Suprapubic skin (tissue), 4 donors: ENCODE data around the gene LRRFIP1. TPM values are rescaled to one million over a fixed set of nuclear protein-coding genes. Genes with fewer than 3 reads are reported as not detected.

ENCODE experiments used
- DNase-seq, 2 donors: peaks; one replicate each; pipeline ENCODE4 v3.0.0-alpha.2; 2019; ENCODE audit warnings: low spot score in 2 of 2
- H3K27ac ChIP-seq: fragments of 200-600 bp; sonication (generic); one replicate; pipeline ENCODE4 v1.5.1; 2019
- H3K27me3 ChIP-seq: fragments of 200-600 bp; sonication (generic); one replicate; pipeline ENCODE4 v1.5.1; 2019
- H3K36me3 ChIP-seq: fragments of 200-600 bp; sonication (generic); one replicate; pipeline ENCODE4 v1.5.1; 2019
- H3K4me1 ChIP-seq: fragments of 200-600 bp; sonication (generic); one replicate; pipeline ENCODE4 v1.5.1; 2019
- H3K4me3 ChIP-seq: fragments of 200-600 bp; sonication (generic); one replicate; pipeline ENCODE4 v1.5.1; 2019; ENCODE audit warnings: mild to moderate bottlenecking
- H3K9me3 ChIP-seq: fragments of 200-600 bp; sonication (generic); one replicate; pipeline ENCODE4 v1.5.1; 2019
- CTCF ChIP-seq, 2 donors: fragments of 200-600 bp in 1 of 2; fragments of 450-650 bp in 1 of 2; sonication (generic) in 1 of 2; IDR thresholded peaks; one replicate each; pipeline ENCODE4 v1.5.1; 2016 to 2019; ENCODE audit warnings: antibody characterized with exemption in 2 of 2, mild to moderate bottlenecking in 1 of 2, moderate library complexity in 1 of 2
- EP300 ChIP-seq: sonication (generic); formaldehyde crosslinking; IDR thresholded peaks from one replicate; pipeline ENCODE4 v1.6.1; 2017; ENCODE audit warnings: antibody characterized with exemption
- POLR2A ChIP-seq, 2 donors: fragments of 450-650 bp; IDR thresholded peaks; one replicate each; pipeline ENCODE4 v1.6.1; 2017; ENCODE audit warnings: antibody characterized with exemption in 2 of 2, mild to moderate bottlenecking in 2 of 2, moderate library complexity in 2 of 2
- POLR2AphosphoS5 ChIP-seq, 3 donors: sonication (generic); formaldehyde crosslinking; IDR thresholded peaks; one replicate each; pipeline ENCODE4 v1.6.1; 2017; ENCODE audit warnings: antibody characterized with exemption in 3 of 3
- WGBS: methylation state at CpG from one replicate; pipeline ENCODE4 v1.1.5; 2018; 5-methylcytosine and 5-hydroxymethylcytosine counted together
- total RNA-seq, 4 donors: library from RNA; depleted of rRNA; stranded (reverse); fragments of >200 nt; gene quantifications; one replicate each; pipeline ENCODE4 v1.1.0, GENCODE V29; 2016

Gene LRRFIP1
- total RNA-seq, 4 donors from 2014 or later: 100 to 150 (median 109) TPM

- TF ChIP-seq CTCF (IDR thresholded peaks at IDR 0.05) (no peak), POLR2AphosphoS5 (IDR thresholded peaks at IDR 0.05) (no peak), EP300 (no peak), POLR2A (IDR thresholded peaks at IDR 0.05) (no peak)
- Histone ChIP-seq H3K36me3 (no peaks in the 10 kb centered on the region), H3K4me1 (peaks cover 26% of the 10 kb centered on the region), H3K9me3 (no peaks in the 10 kb centered on the region), H3K27me3 (no peaks in the 10 kb centered on the region), H3K27ac (no peak overlapping the region), H3K4me3 (no peak overlapping the region)
- no peak for DNase-seq
- 77% methylated on average over 2 of the region's 2 CpGs for WGBS
Measured at GRCh38 chr2:237618449-237618848, 8.9 kb upstream of the LRRFIP1 start.

GRCh38 chr2:237623428-237624403 lies 3.7 kb upstream of the LRRFIP1 start:
- H3K4me3 ChIP-seq: no peak overlapping the region
- WGBS: 73% methylated on average over 3 of the region's 13 CpGs
- TF ChIP-seq EP300: no peak
- TF ChIP-seq POLR2AphosphoS5 (IDR thresholded peaks at IDR 0.05): no peak
- TF ChIP-seq POLR2A (IDR thresholded peaks at IDR 0.05): no peak
- H3K27me3 ChIP-seq: no peaks in the 10 kb centered on the region
- DNase-seq: no peak
- no peak overlapping the region for H3K27ac ChIP-seq
- H3K4me1 ChIP-seq: peaks cover 19% of the 10 kb centered on the region
- no peaks in the 10 kb centered on the region for H3K36me3 ChIP-seq
- H3K9me3 ChIP-seq: no peaks in the 10 kb centered on the region

- Histone ChIP-seq H3K27me3 (no peaks in the 10 kb centered on the region), H3K9me3 (no peaks in the 10 kb centered on the region), H3K27ac (no peak overlapping the region), H3K36me3 (no peaks in the 10 kb centered on the region), H3K4me1 (peaks cover 27% of the 10 kb centered on the region), H3K4me3 (no peak overlapping the region)
- TF ChIP-seq POLR2AphosphoS5 (IDR thresholded peaks at IDR 0.05) (no peak), POLR2A (IDR thresholded peaks at IDR 0.05) (no peak), CTCF (IDR thresholded peaks at IDR 0.05) (no peak), EP300 (no peak)
- WGBS: 92% methylated on average over 6 of the region's 6 CpGs
- no peak for DNase-seq
Measured at GRCh38 chr2:237624565-237624964, 2.8 kb upstream of the LRRFIP1 start.

- no peaks in the 10 kb centered on the region for H3K9me3 ChIP-seq
- H3K4me1 ChIP-seq: peaks cover 28% of the 10 kb centered on the region
- H3K4me3 ChIP-seq: no peak overlapping the region
- no peaks in the 10 kb centered on the region for H3K36me3 ChIP-seq
- 77% methylated on average over 10 of the region's 10 CpGs for WGBS
- no peak for DNase-seq
- no peaks in the 10 kb centered on the region for H3K27me3 ChIP-seq
- TF ChIP-seq CTCF (IDR thresholded peaks at IDR 0.05) (no peak), EP300 (no peak), POLR2AphosphoS5 (IDR thresholded peaks at IDR 0.05) (no peak), POLR2A (IDR thresholded peaks at IDR 0.05) (no peak)
- H3K27ac ChIP-seq: no peak overlapping the region
Measured at GRCh38 chr2:237625216-237625705, 2.1 kb upstream of the LRRFIP1 start.

GRCh38 chr2:237625777-237626176 lies 1.6 kb upstream of the LRRFIP1 start:
- H3K36me3 ChIP-seq: no peaks in the 10 kb centered on the region
- WGBS: 63% methylated on average over 6 of the region's 6 CpGs

More at GRCh38 chr2:237625777-237626176, 1.6 kb upstream of the LRRFIP1 start:
- Histone ChIP-seq H3K27ac (no peak overlapping the region), H3K27me3 (no peaks in the 10 kb centered on the region), H3K4me1 (peaks cover 28% of the 10 kb centered on the region), H3K4me3 (no peak overlapping the region), H3K9me3 (no peaks in the 10 kb centered on the region)
- TF ChIP-seq CTCF (IDR thresholded peaks at IDR 0.05): no peak
- no peak for TF ChIP-seq EP300
- TF ChIP-seq POLR2AphosphoS5 (IDR thresholded peaks at IDR 0.05): no peak
- no peak for TF ChIP-seq POLR2A (IDR thresholded peaks at IDR 0.05)
- DNase-seq: no peak
